HG03342 (cell line): ENCODE data around the gene OSBPL8.

Experiments used
- ATAC-seq: cut with Tn5 transposase; IDR thresholded peaks from one replicate; pipeline ENCODE4 v1.9.1; 2021; ENCODE audit warnings: mild to moderate bottlenecking, moderate library complexity; ENCODE audit not compliant: unreplicated experiment

OSBPL8 gene, protein sequence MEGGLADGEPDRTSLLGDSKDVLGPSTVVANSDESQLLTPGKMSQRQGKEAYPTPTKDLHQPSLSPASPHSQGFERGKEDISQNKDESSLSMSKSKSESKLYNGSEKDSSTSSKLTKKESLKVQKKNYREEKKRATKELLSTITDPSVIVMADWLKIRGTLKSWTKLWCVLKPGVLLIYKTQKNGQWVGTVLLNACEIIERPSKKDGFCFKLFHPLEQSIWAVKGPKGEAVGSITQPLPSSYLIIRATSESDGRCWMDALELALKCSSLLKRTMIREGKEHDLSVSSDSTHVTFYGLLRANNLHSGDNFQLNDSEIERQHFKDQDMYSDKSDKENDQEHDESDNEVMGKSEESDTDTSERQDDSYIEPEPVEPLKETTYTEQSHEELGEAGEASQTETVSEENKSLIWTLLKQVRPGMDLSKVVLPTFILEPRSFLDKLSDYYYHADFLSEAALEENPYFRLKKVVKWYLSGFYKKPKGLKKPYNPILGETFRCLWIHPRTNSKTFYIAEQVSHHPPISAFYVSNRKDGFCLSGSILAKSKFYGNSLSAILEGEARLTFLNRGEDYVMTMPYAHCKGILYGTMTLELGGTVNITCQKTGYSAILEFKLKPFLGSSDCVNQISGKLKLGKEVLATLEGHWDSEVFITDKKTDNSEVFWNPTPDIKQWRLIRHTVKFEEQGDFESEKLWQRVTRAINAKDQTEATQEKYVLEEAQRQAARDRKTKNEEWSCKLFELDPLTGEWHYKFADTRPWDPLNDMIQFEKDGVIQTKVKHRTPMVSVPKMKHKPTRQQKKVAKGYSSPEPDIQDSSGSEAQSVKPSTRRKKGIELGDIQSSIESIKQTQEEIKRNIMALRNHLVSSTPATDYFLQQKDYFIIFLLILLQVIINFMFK

DNA sequence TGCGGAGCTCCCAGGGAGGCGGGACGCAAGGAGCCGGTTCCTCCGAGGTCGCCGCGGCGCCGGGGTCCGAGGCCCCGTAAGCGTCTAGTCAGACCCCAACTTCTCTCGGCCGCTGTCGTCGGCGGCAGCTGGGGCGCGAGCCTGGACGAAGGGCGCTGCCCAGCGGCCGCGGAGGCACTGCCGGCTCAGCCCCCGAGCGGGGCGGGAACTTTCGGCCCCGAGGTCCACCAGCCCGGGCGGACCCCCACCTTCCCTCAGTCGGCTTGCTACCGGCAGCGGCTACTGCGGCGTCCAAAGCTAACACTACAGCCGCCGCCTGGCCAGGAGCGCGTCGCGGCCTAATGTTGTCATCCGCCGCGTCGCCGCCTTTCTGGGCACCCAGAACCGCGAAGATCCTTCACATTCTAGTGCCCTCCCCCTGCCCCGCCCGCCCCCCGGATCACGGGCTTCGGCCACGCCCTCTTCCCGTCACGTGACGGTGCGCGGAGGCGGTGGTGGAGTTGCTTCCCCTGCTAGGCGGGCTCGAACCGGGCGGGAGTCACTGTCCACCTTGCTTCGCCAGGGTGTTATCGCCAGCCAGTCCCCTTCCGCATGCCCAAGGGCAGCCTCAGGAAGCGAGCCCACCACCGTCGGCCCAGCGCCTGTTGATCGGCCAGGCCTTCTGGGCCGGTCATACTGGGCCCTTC is at the start of gene OSBPL8:
OSBPL8 (minus strand) TSS at position 372 of the 686 bp plus-strand sequence. CDS start 72,220 bp downstream, outside the sequence.
- ATAC-seq, result peak; percentile 69

DNA sequence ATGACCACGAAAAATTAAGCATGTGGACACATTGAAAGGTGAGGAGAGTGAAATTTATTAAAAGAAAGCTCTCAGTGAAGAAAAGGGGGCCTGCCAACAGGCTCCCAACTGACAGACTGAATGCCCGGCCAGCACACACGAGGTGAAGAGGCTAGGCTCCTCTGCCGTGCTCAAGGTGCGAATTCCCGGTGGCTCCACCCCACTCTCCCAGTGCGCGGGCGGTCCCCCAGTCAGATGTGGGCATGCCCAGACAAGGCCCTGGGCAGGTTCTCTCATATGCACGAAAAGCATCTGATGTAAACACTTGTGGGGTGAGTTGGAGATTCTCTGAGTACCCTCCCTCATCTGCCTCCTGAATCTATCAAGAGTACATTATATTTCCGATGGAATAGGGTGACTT is 48.5 kb upstream of the OSBPL8 start:
- ATAC-seq, result no peak

DNA sequence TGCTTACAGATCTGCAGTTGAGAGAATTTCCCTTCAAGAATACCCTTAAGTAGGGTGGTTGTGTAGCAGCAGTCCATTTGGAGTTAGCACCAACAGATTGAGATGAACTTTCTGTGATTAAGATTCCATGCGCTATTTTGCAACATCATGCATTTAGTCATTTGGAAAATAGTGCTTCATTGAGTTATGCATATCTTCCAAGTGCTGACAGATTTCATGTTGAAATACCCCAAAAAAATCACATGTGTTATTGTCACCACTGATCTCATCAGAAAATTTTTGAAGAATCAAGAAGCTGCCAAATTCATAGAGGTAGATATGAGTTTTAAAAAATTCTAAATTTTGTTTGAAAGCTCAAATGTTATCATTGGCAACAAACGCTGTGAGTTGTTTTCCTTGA is 35.5 kb upstream of the OSBPL8 start:
- ATAC-seq, result no peak

DNA sequence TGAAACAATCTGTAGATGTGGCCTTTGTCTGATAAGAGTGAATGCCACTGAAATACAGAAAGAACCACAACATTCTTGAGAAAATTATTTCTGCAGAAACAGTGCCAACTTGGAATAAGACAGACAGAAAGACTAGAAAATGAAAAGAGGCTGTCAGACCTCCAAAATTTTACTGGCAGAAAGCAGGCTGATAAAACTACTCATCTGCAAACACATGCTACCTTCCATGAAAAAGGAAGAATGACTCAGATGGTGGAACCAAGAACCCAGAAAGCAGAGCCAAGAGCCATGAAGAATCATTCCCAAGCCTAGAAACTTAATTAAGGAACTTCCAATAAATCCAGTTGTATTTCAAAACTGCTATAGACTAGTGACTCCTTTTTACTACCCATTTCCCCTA is 31.9 kb upstream of the OSBPL8 start:
- ATAC-seq, result no peak

DNA sequence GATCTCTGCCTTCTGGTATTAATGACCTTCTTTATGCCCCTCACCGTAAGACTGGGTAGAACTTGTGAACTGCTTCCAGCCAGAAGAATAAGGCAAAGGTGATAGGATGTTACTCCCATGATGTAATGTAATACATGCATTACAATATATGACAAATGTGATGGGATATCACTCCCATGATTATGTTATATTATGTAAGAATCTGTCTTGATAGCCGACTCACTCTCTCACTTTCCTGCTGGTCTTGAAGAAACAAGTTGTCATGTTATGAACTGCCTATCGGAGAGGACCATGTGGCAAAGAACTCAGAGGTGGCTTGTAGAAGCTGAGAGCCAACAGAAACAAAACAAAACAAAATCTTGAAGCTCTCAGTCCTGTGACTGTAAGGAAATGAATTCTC is 30.6 kb upstream of the OSBPL8 start:
- no peak for ATAC-seq

DNA sequence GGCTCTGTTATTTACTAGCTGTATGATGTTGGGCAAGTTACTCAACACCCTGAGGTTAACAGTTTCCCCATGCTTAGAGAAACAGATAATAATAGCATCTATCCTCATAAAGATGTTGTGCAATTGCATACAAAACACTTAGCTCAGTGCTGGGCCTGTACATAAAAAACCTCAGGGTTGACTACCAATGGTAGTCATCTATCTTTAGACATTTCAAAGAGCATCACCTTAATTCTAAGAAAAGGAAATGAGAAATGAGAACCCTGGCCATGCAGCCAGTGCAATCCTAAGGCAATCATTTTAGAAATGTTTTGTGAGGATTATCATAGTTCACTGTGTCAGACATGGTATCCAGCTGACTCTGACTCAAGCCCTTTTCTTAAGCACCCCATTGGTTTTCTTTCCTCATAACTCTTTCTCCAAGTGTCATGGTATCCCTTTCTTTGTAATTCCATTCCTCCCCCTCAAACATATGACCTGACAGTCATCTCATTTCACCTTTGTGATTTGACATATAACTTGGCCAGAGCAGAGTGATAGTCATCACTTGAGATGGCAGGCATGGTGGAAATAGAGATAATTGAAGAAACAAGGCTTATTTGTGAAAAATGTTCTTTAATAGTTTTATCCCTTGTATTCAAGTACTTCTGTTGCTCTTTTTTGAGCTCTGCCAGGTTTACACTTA is 29.5 kb upstream of the OSBPL8 start:
- no peak for ATAC-seq

DNA sequence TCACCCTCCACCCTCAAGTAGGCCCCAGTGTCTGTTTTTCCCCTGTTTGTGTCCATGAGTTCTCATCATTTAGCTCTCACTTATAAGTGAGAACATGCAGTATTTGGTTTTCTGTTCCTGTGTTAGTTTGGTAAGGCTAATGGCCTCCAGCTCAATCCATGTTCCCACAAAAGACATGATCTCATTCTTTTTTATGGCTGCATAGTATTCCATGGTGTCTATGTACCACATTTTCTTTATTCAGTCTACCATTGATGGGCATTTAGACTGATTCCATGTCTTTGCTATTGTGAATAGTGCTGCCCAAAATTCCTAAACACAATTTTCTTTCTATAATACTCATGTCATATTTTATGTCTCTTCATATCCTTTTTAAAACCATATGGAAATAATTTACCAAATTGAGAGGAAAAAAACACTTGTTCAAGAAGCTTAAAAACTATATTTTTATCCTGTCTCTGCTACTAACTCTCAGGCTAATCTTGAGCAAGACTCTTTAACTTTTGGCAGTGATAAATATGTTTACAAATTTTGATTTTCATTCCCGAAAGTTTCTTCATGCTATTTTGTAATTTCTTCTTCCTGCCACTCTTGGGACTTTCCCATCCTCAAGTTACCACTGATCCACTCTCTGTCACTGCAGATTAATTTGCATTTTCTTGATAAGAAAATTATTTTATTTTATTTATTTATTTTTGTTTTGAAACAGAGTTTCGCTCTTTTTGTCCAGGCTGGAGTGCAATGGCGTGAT is 28.0 kb upstream of the OSBPL8 start:
- no peak for ATAC-seq

DNA sequence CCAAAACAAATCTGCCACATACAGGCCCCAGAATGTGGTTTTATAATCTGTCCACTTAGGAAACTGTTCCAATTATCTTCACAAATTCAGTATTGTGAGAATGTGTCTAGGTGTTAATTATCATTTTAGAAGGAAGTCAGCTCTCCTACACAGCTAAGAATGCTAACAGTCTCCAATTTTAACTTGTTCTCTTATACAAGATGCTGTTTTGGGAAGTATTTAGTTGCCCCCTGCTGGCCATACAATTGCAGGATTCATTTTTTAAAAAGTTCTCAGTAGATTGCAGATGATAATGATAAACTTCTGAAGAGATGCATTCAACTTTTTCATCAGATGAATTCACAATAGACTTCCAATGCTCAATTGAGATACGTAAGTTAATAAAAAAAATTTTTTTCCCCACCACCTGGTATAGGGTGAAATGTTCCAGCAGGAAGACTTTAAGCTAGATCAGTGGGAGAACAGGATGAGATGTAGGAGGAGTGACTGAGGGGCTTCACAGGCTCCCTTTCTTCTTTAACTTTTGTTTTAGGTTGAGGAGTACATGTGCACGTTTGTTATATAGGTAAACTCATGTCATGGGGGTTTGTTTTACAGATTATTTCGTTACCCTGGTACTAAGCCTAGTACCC is 27.3 kb upstream of the OSBPL8 start:
- peak; percentile 61 for ATAC-seq

DNA sequence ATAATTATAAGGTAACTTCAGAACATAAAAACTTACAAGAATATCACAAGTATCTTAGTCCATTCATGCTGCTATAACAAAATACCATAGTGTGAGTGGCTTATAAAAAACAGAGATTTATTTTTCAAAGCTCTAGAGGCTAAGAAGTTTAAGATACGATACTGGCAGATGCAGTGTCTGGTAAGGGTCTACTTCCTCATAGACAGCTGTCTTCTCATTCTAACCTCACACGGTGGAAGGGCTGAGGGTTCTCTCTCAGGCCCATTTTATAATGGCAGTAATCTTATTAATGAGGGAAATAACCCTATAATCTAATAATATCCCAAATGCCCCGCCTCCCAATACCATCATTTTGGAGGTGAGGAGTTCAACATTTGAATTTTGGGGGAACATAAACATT is 23.7 kb upstream of the OSBPL8 start:
- ATAC-seq, result no peak

DNA sequence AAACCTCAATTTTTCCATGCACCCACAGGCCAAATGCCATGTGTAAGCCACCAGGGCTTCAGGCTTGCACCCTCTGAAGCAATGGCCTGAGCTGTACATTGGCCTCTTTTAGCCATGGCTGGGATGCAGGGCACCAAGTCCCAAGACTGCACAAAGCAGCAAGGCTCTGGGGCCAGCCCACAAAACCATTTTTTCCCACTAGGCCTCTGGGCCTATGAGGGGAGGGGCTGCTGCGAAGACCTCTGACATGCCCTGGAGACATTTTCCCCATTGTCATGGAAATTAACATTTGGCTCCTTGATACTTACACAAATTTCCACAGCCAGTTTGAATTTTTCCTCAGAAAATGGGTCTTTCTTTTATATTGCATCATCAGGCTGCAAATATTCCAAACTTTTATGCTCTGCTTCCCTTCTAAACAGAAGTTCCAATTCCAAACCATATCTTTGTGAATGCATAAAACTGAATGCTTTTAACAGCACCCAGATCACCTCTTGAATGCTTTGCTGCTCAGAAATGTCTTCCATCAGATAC is 14.3 kb upstream of the OSBPL8 start:
- no peak for ATAC-seq

DNA sequence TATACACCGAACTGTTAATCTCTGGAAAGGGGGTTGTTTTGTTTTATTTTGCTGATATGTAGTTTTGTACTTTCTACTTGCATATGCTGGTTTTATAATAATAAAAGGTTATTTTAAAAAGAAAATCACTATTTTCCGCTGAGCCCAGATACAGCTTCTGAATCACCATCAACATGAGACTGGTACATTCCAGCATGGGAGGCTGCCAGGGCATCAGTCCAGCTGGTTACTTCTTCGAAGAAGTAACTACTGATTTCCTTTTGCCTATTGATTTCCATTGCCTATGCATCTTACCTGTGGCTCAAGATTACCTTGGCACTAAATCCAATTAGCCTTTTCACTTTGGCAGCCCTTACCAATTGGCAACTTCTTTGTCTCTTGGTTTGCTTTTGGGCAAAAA is 11.7 kb upstream of the OSBPL8 start:
- ATAC-seq, result no peak

DNA sequence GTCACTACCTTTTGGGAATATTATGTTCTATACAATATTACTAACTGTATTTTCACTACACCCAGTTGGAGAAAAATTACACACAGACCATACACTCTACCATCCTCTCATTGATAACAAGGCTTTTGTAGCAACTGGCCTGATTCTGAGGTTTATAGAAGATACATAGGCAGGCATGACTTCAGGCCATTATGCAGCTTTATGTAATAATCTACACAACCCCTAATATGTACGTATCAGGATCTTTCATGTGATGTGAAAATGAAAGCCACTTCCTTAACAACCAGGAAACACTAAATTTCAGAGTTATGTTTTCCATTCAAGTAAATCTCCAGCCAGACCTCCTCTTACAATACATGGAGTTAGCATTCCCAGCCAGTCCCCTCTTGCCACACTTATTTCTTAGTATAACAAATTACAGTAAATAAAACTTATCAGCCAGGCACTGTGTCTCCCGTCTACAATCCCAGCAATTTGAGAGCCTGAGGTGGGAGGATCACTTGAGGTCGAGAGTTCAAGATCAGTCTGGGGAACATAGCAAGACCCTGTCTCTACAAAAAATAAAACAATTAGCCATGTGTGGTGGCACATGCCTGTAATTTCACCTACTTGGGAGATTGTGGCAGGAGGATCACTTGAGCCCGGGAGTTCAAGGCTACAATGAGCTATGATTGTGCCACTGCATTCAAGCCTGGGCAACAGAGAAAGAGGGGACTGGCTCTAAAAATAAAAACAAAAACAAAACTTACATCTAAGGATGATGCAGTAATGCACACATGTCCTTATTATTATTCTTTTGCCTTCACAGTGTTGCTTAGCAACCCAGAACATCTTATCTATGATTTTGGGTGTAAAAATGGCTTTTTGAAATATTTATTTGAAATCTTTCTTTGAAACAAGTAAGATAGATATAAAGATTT is 10.4 kb upstream of the OSBPL8 start:
- peak; percentile 75 for ATAC-seq

DNA sequence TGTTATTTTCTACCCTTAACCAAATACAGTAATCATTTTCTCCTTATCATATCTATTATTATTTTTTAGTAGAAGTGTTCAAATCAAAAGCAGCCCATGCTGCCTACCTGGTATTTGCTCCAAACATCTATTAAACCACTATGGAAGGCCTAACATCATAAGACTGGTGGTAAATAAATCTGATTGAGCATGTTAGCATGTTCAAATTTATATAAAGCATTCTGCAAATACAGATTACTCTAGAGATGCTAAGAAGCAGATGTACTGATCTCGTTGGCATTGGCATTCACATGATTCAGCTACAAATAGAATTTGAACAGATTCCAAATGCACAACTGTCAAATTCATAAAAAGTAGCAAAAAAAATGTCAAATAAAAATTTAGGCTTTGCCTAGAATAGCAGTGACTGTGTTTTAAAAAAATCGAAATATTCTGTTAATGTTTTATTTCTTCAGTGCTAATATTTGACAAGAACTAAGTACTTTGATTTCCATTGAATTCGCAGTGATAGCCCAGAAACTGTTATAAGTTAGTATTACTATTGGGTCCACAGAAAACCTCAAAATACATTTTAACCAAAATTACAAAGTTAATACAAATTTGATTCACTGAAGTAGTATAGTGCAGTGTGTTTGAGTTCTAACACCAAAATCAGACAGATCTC is 9.4 kb upstream of the OSBPL8 start:
- ATAC-seq, result no peak

DNA sequence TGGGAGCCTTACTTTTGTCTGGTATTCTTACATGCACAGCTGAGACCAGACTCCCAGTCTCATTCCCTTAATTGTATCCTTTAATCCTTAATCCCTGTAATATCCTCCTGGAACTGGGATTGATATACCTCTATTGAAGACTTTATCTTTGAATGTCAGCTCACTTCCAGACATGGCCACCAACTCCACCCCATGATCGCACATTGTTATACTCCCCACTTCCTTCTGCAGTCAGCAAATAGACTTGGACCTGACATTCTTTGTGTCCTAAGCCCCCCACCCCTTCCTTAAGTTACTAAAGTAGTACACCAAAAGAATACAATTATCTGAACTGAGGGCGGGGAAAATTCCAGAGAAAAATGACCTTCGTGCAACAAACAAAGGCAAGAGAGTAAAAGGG is 8.6 kb upstream of the OSBPL8 start:
- no peak for ATAC-seq

DNA sequence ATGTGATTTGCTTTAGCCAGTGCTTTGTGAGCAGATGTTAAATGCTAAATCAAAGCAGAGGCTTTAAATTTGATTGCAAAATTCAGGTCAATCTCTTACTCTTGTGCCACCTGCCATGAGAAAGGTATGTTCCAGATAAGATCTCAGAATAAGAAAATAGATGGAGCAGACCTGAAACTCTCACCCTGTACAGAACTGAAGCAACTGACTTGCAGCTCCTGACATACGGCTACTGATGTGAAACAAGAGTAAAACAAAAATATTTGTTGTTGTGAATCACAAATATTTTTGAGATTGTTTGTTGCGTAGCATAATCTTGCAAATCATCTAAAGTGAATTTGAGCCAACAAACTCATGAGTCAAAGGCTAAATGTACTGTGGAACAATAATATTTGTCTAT is 3.5 kb upstream of the OSBPL8 start:
- ATAC-seq, result no peak

DNA sequence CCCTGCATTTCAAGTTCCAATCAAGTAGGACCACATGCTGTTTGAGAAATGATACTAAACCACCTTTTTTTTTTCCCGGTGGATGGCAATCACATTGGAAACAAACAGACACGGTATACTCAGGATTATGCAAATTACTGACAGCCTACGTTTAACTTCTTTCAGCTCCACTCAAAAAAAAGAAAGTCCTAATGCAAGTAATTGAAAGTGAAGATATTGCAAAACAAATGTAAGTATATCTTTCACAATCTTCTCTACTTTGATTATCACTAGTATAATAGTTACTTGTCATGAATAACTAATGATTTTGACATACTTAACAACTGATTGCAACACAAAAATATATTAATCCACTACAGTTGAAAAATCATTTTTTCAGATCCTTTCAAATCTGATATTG is 2.6 kb upstream of the OSBPL8 start:
- no peak for ATAC-seq

DNA sequence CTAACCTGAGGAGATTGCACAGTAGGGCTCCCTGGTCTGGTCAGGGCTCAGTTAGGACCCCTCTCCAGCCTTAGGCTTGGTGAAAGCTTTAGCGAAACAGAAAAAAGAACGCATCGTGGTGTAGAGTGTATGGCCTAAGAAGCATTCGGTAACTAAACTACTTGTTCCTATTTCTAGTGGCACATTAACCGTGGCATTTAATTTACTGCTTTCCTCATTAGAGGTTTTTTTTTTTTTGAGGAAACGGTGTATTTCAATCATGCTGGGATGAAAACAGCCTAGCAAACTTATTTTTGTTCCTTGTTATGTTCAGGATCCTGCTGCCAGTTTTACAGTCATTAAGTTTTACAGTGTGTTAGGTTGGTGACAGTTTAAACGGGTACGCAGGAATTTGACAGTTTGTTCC is 518 bp upstream of the OSBPL8 start:
- ATAC-seq, result peak; percentile 38
